Measurements from ENCODE around the gene WDFY2.
"Not testable (repeated sequence)": the region's sequence is repeated elsewhere in the genome, so short reads cannot be mapped to it uniquely, and the experiment has no call there.

WDFY2 gene

GRCh38 chr13:51644654-51645053, 60.4 kb downstream of the WDFY2 start:
- no peak for ATAC-seq (ENCODE audit: insufficient read depth, low read depth)

GRCh38 chr13:51645154-51645650, 60.9 kb downstream of the WDFY2 start:
- peak; percentile 65 for ATAC-seq (ENCODE audit: insufficient read depth, low read depth)
- Histone ChIP-seq H4K20me1 (ENCODE audit: insufficient read depth, low read length) (no peaks in the 10 kb centered on the region), H3K27ac (ENCODE audit: low read length) (no peak overlapping the region), H3K9ac (ENCODE audit: low read depth, low read length) (no peak overlapping the region), H3K36me3 (ENCODE audit: insufficient read depth, low read length) (no peaks in the 10 kb centered on the region), H3K27me3 (ENCODE audit: insufficient read depth, low read length, poor library complexity) (no peaks in the 10 kb centered on the region), H2AFZ (ENCODE audit: low read depth, low read length) (no peak overlapping the region), H3K4me1 (ENCODE audit: insufficient read depth, low read length) (peaks cover 31% of the 10 kb centered on the region), H3K4me2 (ENCODE audit: insufficient read depth, low read length) (no peak overlapping the region), H3K4me3 (ENCODE audit: low read depth in 1 of 2, low read length in 2 of 2) (no peak overlapping the region), H3K9me3 (ENCODE audit: insufficient read depth, low read length, severe bottlenecking) (no peaks in the 10 kb centered on the region), H3K79me2 (ENCODE audit: insufficient read depth, low read length) (no peaks in the 10 kb centered on the region)
- peak; percentile 12 for DNase-seq
- no peak for TF ChIP-seq EZH2 (IDR thresholded peaks at IDR 0.05; ENCODE audit: borderline replicate concordance, low read depth, low read length, severe bottlenecking)

More at GRCh38 chr13:51644654-51645053, 60.4 kb downstream of the WDFY2 start:
- no peak overlapping the region for H3K9ac ChIP-seq (ENCODE audit: low read depth, low read length)
- no peaks in the 10 kb centered on the region for H3K36me3 ChIP-seq (ENCODE audit: insufficient read depth, low read length)
- H3K4me2 ChIP-seq (ENCODE audit: insufficient read depth, low read length): no peak overlapping the region
- H3K79me2 ChIP-seq (ENCODE audit: insufficient read depth, low read length): no peaks in the 10 kb centered on the region
- no peak overlapping the region for H3K4me3 ChIP-seq (ENCODE audit: low read depth in 1 of 2, low read length in 2 of 2)
- H4K20me1 ChIP-seq (ENCODE audit: insufficient read depth, low read length): no peaks in the 10 kb centered on the region
- TF ChIP-seq CTCF (IDR thresholded peaks at IDR 0.05; ENCODE audit: borderline replicate concordance, extremely low read depth, low read length, poor library complexity, severe bottlenecking) (no peak), EZH2 (IDR thresholded peaks at IDR 0.05; ENCODE audit: borderline replicate concordance, low read depth, low read length, severe bottlenecking) (no peak)
- peaks cover 31% of the 10 kb centered on the region for H3K4me1 ChIP-seq (ENCODE audit: insufficient read depth, low read length)
- no peak overlapping the region for H2AFZ ChIP-seq (ENCODE audit: low read depth, low read length)
- H3K27ac ChIP-seq (ENCODE audit: low read length): peak overlapping the region; percentile 29; the same call in 1 of the 2 replicates
- H3K9me3 ChIP-seq (ENCODE audit: insufficient read depth, low read length, severe bottlenecking): no peaks in the 10 kb centered on the region
- H3K27me3 ChIP-seq (ENCODE audit: insufficient read depth, low read length, poor library complexity): no peaks in the 10 kb centered on the region
- DNase-seq: no peak

GRCh38 chr13:51645761-51646670, 61.8 kb downstream of the WDFY2 start:
- no peaks in the 10 kb centered on the region for H4K20me1 ChIP-seq (ENCODE audit: insufficient read depth, low read length)
- no peak overlapping the region for H3K27ac ChIP-seq (ENCODE audit: low read length)
- no peak overlapping the region for H2AFZ ChIP-seq (ENCODE audit: low read depth, low read length)
- H3K4me2 ChIP-seq (ENCODE audit: insufficient read depth, low read length): no peak overlapping the region
- no peaks in the 10 kb centered on the region for H3K79me2 ChIP-seq (ENCODE audit: insufficient read depth, low read length)
- no peaks in the 10 kb centered on the region for H3K27me3 ChIP-seq (ENCODE audit: insufficient read depth, low read length, poor library complexity)
- no peak for ATAC-seq (ENCODE audit: insufficient read depth, low read depth)
- no peaks in the 10 kb centered on the region for H3K9me3 ChIP-seq (ENCODE audit: insufficient read depth, low read length, severe bottlenecking)
- no peak overlapping the region for H3K4me3 ChIP-seq (ENCODE audit: low read depth in 1 of 2, low read length in 2 of 2)
- H3K9ac ChIP-seq (ENCODE audit: low read depth, low read length): no peak overlapping the region
- TF ChIP-seq CTCF (IDR thresholded peaks at IDR 0.05; ENCODE audit: borderline replicate concordance, extremely low read depth, low read length, poor library complexity, severe bottlenecking) (no peak), EZH2 (IDR thresholded peaks at IDR 0.05; ENCODE audit: borderline replicate concordance, low read depth, low read length, severe bottlenecking) (no peak)
- no peak for DNase-seq
- peaks cover 31% of the 10 kb centered on the region for H3K4me1 ChIP-seq (ENCODE audit: insufficient read depth, low read length)
- H3K36me3 ChIP-seq (ENCODE audit: insufficient read depth, low read length): no peaks in the 10 kb centered on the region

- no peak overlapping the region for H3K9ac ChIP-seq (ENCODE audit: low read depth, low read length)
- H3K27ac ChIP-seq (ENCODE audit: low read length): no peak overlapping the region
- no peaks in the 10 kb centered on the region for H3K79me2 ChIP-seq (ENCODE audit: insufficient read depth, low read length)
- no peaks in the 10 kb centered on the region for H3K36me3 ChIP-seq (ENCODE audit: insufficient read depth, low read length)
- H3K4me1 ChIP-seq (ENCODE audit: insufficient read depth, low read length): peaks cover 31% of the 10 kb centered on the region
- ATAC-seq (ENCODE audit: insufficient read depth, low read depth) (no peak), DNase-seq (no peak)
- no peak overlapping the region for H3K4me2 ChIP-seq (ENCODE audit: insufficient read depth, low read length)
- no peaks in the 10 kb centered on the region for H3K27me3 ChIP-seq (ENCODE audit: insufficient read depth, low read length, poor library complexity)
- no peak overlapping the region for H2AFZ ChIP-seq (ENCODE audit: low read depth, low read length)
- no peaks in the 10 kb centered on the region for H3K9me3 ChIP-seq (ENCODE audit: insufficient read depth, low read length, severe bottlenecking)
- H4K20me1 ChIP-seq (ENCODE audit: insufficient read depth, low read length): no peaks in the 10 kb centered on the region
- no peak for TF ChIP-seq EZH2 (IDR thresholded peaks at IDR 0.05; ENCODE audit: borderline replicate concordance, low read depth, low read length, severe bottlenecking)
- TF ChIP-seq CTCF (IDR thresholded peaks at IDR 0.05; ENCODE audit: borderline replicate concordance, extremely low read depth, low read length, poor library complexity, severe bottlenecking): no peak
- H3K4me3 ChIP-seq (ENCODE audit: low read depth in 1 of 2, low read length in 2 of 2): no peak overlapping the region
Observed at GRCh38 chr13:51647067-51647466, 62.8 kb downstream of the WDFY2 start.

- H3K4me2 ChIP-seq (ENCODE audit: insufficient read depth, low read length); H3K36me3 ChIP-seq (ENCODE audit: insufficient read depth, low read length); H3K4me3 ChIP-seq (ENCODE audit: low read depth in 1 of 2, low read length in 2 of 2); H2AFZ ChIP-seq (ENCODE audit: low read depth, low read length); H4K20me1 ChIP-seq (ENCODE audit: insufficient read depth, low read length); H3K27ac ChIP-seq (ENCODE audit: low read length); H3K27me3 ChIP-seq (ENCODE audit: insufficient read depth, low read length, poor library complexity); H3K79me2 ChIP-seq (ENCODE audit: insufficient read depth, low read length); H3K4me1 ChIP-seq (ENCODE audit: insufficient read depth, low read length); DNase-seq; ATAC-seq (ENCODE audit: insufficient read depth, low read depth); H3K9ac ChIP-seq (ENCODE audit: low read depth, low read length); H3K9me3 ChIP-seq (ENCODE audit: insufficient read depth, low read length, severe bottlenecking): not testable (repeated sequence)
Observed at GRCh38 chr13:51652193-51652592, 67.9 kb downstream of the WDFY2 start.
